GM23338 (cell line): ENCODE data around the gene KCTD10. TPM values are rescaled to one million over a fixed set of nuclear protein-coding genes. Genes with fewer than 3 reads are reported as not detected.

Experiments used
- ATAC-seq: fragments of 200-7000 bp; cut with Tn5 transposase; 3 replicates; pipeline ENCODE4 v1.9.1; 2020
- DNase-seq: peaks from one replicate; pipeline ENCODE4 v3.0.0-alpha.2; 2015; ENCODE audit warnings: low spot score
- H2AFZ ChIP-seq: fragments of 200-600 bp; sonication (generic); 2 replicates; pipeline ENCODE4 v1.8.0; 2016; ENCODE audit warnings: antibody characterized with exemption, mild to moderate bottlenecking, moderate library complexity
- H3F3A ChIP-seq: fragments of 200-600 bp; sonication (generic); replicated peaks from 2 replicates; pipeline ENCODE4 v1.8.0; 2017; ENCODE audit warnings: antibody characterized with exemption, mixed run types, low read depth
- H3K27ac ChIP-seq: fragments of 200-600 bp; sonication (generic); 2 replicates; pipeline ENCODE4 v1.6.1; 2016; ENCODE audit warnings: low read depth
- H3K27me3 ChIP-seq: fragments of 200-600 bp; sonication (generic); 2 replicates; pipeline ENCODE4 v1.8.0; 2016; ENCODE audit warnings: mild to moderate bottlenecking, mixed run types, moderate library complexity; ENCODE audit not compliant: insufficient read depth
- H3K36me3 ChIP-seq: fragments of 200-600 bp; sonication (generic); 2 replicates; pipeline ENCODE4 v1.8.0; 2016; ENCODE audit warnings: mild to moderate bottlenecking; ENCODE audit not compliant: insufficient read depth
- H3K4me1 ChIP-seq: fragments of 200-600 bp; sonication (generic); 2 replicates; pipeline ENCODE4 v1.8.0; 2016; ENCODE audit warnings: mild to moderate bottlenecking, moderate library complexity; ENCODE audit not compliant: insufficient read depth
- H3K4me2 ChIP-seq: fragments of 200-600 bp; sonication (generic); 2 replicates; pipeline ENCODE4 v1.7.1; 2017; ENCODE audit warnings: mixed run types
- H3K4me3 ChIP-seq: fragments of 200-600 bp; sonication (generic); 2 replicates; pipeline ENCODE4 v1.6.1; 2016; ENCODE audit warnings: mixed run types
- H3K79me2 ChIP-seq: fragments of 200-600 bp; sonication (generic); replicated peaks from 2 replicates; pipeline ENCODE4 v1.8.0; 2017; ENCODE audit warnings: mild to moderate bottlenecking; ENCODE audit not compliant: insufficient read depth
- H3K9me2 ChIP-seq: fragments of 200-600 bp; sonication (generic); 2 replicates; pipeline ENCODE4 v1.8.0; 2017; ENCODE audit not compliant: insufficient read depth
- H4K20me1 ChIP-seq: fragments of 200-600 bp; sonication (generic); replicated peaks from 2 replicates; pipeline ENCODE4 v1.8.0; 2017; ENCODE audit warnings: mild to moderate bottlenecking; ENCODE audit not compliant: insufficient read depth
- H3K27ac Mint-ChIP-seq: 2 replicates; pipeline ENCODE4 v1.8.0; 2020; ENCODE audit warnings: inconsistent platforms, mild to moderate bottlenecking, moderate library complexity, mixed read lengths
- H3K27me3 Mint-ChIP-seq: 3 replicates; pipeline ENCODE4 v1.8.0; 2022; ENCODE audit warnings: low read depth, mild to moderate bottlenecking, moderate library complexity, mixed read lengths, inconsistent platforms; ENCODE audit not compliant: insufficient read depth, poor library complexity
- H3K36me3 Mint-ChIP-seq: 3 replicates; pipeline ENCODE4 v1.8.0; 2021; ENCODE audit warnings: low read depth, mild to moderate bottlenecking, inconsistent platforms, moderate library complexity, mixed read lengths
- H3K4me1 Mint-ChIP-seq: 3 replicates; pipeline ENCODE4 v1.8.0; 2020; ENCODE audit warnings: mild to moderate bottlenecking, inconsistent platforms, mixed read lengths
- H3K4me3 Mint-ChIP-seq: 3 replicates; pipeline ENCODE4 v1.8.0; 2021; ENCODE audit warnings: moderate library complexity, mild to moderate bottlenecking, inconsistent platforms, mixed read lengths
- H3K9me3 Mint-ChIP-seq: 3 replicates; pipeline ENCODE4 v1.8.0; 2020; ENCODE audit warnings: moderate library complexity, mild to moderate bottlenecking, inconsistent platforms, mixed read lengths
- EZH2 ChIP-seq: fragments of 200-600 bp; sonication (generic); IDR thresholded peaks from one replicate; pipeline ENCODE4 v1.8.0; 2017; ENCODE audit warnings: antibody characterized with exemption, mild to moderate bottlenecking, low read depth; ENCODE audit not compliant: unreplicated experiment
- POLR2AphosphoS5 ChIP-seq: IDR thresholded peaks from 2 replicates; pipeline ENCODE4 v1.6.1; 2016; ENCODE audit warnings: antibody characterized with exemption, low read depth
- ZNF114 ChIP-seq: fragments of 250-450 bp; sonication (Bioruptor Pico); IDR thresholded peaks from 2 replicates; pipeline ENCODE4 v1.5.0; 2020; ENCODE audit warnings: mild to moderate bottlenecking, moderate library complexity
- ZNF331 ChIP-seq: fragments of 250-450 bp; sonication (Bioruptor Pico); IDR thresholded peaks from 2 replicates; pipeline ENCODE4 v1.5.0; 2020; ENCODE audit warnings: low read depth, mild to moderate bottlenecking, moderate library complexity
- polyA plus RNA-seq: library from polyadenylated mRNA; unstranded; fragments of >200 nt; fragmentation: Nextera tagmentation; extraction: Ambion mirVana; gene quantifications from 2 replicates; pipeline ENCODE4 v1.2.1, GENCODE V29; 2016
- total RNA-seq: library from RNA; depleted of rRNA; stranded (reverse); fragments of >200 nt; shearing (Covaris generic); gene quantifications from 2 replicates; pipeline ENCODE4 v1.2.3, GENCODE V29; 2014
- TF ChIP-seq, protein P1 (sequence below): IDR thresholded peaks from one replicate; pipeline ENCODE4 v1.6.1; 2018; ENCODE audit warnings: antibody characterized with exemption; ENCODE audit not compliant: unreplicated experiment
- TF ChIP-seq, protein P2 (sequence below), 2 experiments: fragments of 200-600 bp in 1 of 2; sonication (generic) in 1 of 2; conservative IDR thresholded peaks; 2 replicates each; pipeline versions ENCODE4 v1.5.1 to v1.6.1; 2016 to 2017; ENCODE audit warnings: antibody characterized with exemption in 2 of 2, low read depth in 2 of 2, mild to moderate bottlenecking in 2 of 2, moderate library complexity in 1 of 2
- TF ChIP-seq, protein P3 (sequence below): fragments of 250-450 bp; sonication (Bioruptor Pico); IDR thresholded peaks from 2 replicates; pipeline ENCODE4 v1.5.0; 2020; ENCODE audit warnings: mild to moderate bottlenecking, moderate library complexity

Gene KCTD10
- total and polyA plus RNA-seq, 2 experiments from 2014 or later, result 15.8 to 45.2 TPM

DNA sequence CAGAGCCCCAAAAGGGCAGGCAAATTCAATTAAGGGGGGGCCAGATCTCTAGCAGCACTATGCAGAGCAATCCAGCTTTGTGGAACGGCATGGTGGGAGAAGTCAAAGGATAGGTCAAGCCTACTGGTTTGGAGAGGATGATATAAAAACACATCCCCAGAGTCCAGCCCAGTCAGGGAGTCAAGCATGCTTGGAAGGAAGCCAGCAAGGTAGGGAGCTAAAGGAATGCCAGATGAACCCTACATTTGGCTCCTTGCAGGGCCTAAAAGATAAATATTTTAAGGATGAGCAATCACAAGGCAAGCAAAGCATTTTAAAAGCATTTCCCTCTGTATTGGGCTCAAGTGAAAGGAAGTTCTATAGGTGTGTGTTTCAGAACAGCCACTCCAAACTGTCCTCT lies 21.4 kb downstream of the KCTD10 start (continued):
- TF ChIP-seq, protein P1, sequence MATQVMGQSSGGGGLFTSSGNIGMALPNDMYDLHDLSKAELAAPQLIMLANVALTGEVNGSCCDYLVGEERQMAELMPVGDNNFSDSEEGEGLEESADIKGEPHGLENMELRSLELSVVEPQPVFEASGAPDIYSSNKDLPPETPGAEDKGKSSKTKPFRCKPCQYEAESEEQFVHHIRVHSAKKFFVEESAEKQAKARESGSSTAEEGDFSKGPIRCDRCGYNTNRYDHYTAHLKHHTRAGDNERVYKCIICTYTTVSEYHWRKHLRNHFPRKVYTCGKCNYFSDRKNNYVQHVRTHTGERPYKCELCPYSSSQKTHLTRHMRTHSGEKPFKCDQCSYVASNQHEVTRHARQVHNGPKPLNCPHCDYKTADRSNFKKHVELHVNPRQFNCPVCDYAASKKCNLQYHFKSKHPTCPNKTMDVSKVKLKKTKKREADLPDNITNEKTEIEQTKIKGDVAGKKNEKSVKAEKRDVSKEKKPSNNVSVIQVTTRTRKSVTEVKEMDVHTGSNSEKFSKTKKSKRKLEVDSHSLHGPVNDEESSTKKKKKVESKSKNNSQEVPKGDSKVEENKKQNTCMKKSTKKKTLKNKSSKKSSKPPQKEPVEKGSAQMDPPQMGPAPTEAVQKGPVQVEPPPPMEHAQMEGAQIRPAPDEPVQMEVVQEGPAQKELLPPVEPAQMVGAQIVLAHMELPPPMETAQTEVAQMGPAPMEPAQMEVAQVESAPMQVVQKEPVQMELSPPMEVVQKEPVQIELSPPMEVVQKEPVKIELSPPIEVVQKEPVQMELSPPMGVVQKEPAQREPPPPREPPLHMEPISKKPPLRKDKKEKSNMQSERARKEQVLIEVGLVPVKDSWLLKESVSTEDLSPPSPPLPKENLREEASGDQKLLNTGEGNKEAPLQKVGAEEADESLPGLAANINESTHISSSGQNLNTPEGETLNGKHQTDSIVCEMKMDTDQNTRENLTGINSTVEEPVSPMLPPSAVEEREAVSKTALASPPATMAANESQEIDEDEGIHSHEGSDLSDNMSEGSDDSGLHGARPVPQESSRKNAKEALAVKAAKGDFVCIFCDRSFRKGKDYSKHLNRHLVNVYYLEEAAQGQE, result no peak
- no peak for TF ChIP-seq ZNF331 (CRISPR knock-in tag)

DNA sequence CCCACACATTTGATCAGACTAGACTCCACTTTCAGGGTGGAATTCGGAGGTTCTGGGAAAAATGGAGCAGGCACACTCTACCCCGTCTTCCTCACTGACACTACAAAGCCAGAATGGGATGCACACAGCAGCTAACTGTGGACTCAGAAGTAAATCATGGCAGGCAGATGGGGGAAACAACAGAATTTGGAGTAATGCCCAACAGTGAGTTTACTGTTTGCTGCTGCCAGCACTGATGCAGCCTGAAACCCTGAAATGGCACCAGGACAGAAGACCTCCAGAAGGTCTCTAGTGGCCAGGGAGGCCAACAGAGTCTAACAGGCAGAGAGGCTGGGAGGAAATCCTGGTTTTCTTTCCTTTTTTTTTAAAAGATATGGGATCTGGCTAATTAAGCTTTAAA lies 24.6 kb downstream of the KCTD10 start:
- H3K27ac ChIP-seq, result no peak overlapping the region
- Mint-ChIP-seq H3K9me3 (no peaks in the 10 kb centered on the region), H3K4me1 (peaks cover 7% of the 10 kb centered on the region), H3K27ac (no peak overlapping the region), H3K27me3 (peaks cover 1% of the 10 kb centered on the region), H3K4me3 (no peak overlapping the region), H3K36me3 (peaks cover 78% of the 10 kb centered on the region)
- no peaks in the 10 kb centered on the region for H3K9me2 ChIP-seq
- H3K36me3 ChIP-seq, result peaks cover 44% of the 10 kb centered on the region
- 0 out of 2 replicates have a peak, but pooled peaks cover 2% of the 10 kb centered on the region for H3F3A ChIP-seq
- ATAC-seq (no peak), DNase-seq (no peak)
- H2AFZ ChIP-seq, result no peak overlapping the region
- TF ChIP-seq EZH2 (no peak), ZNF331 (CRISPR knock-in tag) (no peak), ZNF114 (no peak), POLR2AphosphoS5 (no peak)
- TF ChIP-seq, protein P2, sequence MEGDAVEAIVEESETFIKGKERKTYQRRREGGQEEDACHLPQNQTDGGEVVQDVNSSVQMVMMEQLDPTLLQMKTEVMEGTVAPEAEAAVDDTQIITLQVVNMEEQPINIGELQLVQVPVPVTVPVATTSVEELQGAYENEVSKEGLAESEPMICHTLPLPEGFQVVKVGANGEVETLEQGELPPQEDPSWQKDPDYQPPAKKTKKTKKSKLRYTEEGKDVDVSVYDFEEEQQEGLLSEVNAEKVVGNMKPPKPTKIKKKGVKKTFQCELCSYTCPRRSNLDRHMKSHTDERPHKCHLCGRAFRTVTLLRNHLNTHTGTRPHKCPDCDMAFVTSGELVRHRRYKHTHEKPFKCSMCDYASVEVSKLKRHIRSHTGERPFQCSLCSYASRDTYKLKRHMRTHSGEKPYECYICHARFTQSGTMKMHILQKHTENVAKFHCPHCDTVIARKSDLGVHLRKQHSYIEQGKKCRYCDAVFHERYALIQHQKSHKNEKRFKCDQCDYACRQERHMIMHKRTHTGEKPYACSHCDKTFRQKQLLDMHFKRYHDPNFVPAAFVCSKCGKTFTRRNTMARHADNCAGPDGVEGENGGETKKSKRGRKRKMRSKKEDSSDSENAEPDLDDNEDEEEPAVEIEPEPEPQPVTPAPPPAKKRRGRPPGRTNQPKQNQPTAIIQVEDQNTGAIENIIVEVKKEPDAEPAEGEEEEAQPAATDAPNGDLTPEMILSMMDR (conservative IDR thresholded peaks at IDR 0.05; ENCODE audit: low read depth in 2 of 2), result no peak
- TF ChIP-seq, protein P1, result no peak
- TF ChIP-seq, protein P3, sequence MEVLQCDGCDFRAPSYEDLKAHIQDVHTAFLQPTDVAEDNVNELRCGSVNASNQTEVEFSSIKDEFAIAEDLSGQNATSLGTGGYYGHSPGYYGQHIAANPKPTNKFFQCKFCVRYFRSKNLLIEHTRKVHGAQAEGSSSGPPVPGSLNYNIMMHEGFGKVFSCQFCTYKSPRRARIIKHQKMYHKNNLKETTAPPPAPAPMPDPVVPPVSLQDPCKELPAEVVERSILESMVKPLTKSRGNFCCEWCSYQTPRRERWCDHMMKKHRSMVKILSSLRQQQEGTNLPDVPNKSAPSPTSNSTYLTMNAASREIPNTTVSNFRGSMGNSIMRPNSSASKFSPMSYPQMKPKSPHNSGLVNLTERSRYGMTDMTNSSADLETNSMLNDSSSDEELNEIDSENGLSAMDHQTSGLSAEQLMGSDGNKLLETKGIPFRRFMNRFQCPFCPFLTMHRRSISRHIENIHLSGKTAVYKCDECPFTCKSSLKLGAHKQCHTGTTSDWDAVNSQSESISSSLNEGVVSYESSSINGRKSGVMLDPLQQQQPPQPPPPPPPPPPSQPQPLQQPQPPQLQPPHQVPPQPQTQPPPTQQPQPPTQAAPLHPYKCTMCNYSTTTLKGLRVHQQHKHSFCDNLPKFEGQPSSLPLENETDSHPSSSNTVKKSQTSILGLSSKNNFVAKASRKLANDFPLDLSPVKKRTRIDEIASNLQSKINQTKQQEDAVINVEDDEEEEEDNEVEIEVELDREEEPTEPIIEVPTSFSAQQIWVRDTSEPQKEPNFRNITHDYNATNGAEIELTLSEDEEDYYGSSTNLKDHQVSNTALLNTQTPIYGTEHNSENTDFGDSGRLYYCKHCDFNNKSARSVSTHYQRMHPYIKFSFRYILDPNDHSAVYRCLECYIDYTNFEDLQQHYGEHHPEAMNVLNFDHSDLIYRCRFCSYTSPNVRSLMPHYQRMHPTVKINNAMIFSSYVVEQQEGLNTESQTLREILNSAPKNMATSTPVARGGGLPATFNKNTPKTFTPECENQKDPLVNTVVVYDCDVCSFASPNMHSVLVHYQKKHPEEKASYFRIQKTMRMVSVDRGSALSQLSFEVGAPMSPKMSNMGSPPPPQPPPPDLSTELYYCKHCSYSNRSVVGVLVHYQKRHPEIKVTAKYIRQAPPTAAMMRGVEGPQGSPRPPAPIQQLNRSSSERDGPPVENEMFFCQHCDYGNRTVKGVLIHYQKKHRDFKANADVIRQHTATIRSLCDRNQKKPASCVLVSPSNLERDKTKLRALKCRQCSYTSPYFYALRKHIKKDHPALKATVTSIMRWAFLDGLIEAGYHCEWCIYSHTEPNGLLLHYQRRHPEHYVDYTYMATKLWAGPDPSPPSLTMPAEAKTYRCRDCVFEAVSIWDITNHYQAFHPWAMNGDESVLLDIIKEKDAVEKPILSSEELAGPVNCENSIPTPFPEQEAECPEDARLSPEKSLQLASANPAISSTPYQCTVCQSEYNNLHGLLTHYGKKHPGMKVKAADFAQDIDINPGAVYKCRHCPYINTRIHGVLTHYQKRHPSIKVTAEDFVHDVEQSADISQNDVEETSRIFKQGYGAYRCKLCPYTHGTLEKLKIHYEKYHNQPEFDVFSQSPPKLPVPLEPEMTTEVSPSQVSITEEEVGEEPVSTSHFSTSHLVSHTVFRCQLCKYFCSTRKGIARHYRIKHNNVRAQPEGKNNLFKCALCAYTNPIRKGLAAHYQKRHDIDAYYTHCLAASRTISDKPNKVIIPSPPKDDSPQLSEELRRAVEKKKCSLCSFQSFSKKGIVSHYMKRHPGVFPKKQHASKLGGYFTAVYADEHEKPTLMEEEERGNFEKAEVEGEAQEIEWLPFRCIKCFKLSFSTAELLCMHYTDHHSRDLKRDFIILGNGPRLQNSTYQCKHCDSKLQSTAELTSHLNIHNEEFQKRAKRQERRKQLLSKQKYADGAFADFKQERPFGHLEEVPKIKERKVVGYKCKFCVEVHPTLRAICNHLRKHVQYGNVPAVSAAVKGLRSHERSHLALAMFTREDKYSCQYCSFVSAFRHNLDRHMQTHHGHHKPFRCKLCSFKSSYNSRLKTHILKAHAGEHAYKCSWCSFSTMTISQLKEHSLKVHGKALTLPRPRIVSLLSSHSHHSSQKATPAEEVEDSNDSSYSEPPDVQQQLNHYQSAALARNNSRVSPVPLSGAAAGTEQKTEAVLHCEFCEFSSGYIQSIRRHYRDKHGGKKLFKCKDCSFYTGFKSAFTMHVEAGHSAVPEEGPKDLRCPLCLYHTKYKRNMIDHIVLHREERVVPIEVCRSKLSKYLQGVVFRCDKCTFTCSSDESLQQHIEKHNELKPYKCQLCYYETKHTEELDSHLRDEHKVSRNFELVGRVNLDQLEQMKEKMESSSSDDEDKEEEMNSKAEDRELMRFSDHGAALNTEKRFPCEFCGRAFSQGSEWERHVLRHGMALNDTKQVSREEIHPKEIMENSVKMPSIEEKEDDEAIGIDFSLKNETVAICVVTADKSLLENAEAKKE, result no peak
- peaks cover 34% of the 10 kb centered on the region for H3K79me2 ChIP-seq
- H3K4me3 ChIP-seq, result no peak overlapping the region
- peaks cover 5% of the 10 kb centered on the region for H4K20me1 ChIP-seq
- no peak overlapping the region for H3K4me2 ChIP-seq
- H3K27me3 ChIP-seq, result no peaks in the 10 kb centered on the region
- peaks cover 8% of the 10 kb centered on the region for H3K4me1 ChIP-seq
